ENCODE data around the gene CDH12.
"Not testable (repeated sequence)": the region's sequence is repeated elsewhere in the genome, so short reads cannot be mapped to it uniquely, and the experiment has no call there.

The CDH12 gene

DNA sequence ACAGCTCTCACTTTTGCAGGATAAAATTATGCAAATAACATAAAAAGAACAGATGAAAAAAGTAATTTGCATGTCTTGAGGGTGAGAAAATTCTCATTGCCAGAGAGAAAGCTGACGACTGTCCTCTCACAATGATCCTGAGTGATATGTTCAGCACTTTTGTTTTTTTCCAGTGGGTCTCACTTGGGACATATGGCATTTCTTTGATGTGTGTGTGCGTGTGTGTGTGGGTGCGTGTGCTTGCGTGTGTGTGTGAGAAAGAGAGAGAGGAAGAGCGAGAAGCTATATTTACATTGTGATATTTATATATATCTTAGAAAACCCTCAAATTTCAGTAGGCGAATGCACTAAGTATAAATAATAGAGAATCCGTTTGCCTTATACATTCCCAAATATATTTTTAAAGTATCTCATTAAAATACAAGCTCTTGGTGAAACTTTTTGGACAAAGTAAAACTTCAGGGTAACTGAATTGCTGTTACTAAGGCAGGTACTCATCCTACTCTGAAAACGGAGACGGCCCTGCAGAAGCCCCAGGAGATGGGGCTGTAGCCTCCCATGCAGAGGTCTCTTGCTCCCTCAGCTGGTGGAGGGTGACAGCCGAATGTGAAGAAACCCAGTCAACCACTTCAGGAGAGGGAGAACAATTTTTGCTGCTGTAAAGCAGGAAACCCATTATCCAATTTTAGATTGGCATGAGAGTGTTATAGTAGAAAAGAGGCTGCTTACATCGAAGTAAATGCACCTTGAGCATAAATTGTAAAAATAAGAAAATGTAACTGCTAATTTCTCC, 639.2 kb downstream of the CDH12 start:
- FAIRE-seq = peak; percentile 72
- TF ChIP-seq, protein P1, sequence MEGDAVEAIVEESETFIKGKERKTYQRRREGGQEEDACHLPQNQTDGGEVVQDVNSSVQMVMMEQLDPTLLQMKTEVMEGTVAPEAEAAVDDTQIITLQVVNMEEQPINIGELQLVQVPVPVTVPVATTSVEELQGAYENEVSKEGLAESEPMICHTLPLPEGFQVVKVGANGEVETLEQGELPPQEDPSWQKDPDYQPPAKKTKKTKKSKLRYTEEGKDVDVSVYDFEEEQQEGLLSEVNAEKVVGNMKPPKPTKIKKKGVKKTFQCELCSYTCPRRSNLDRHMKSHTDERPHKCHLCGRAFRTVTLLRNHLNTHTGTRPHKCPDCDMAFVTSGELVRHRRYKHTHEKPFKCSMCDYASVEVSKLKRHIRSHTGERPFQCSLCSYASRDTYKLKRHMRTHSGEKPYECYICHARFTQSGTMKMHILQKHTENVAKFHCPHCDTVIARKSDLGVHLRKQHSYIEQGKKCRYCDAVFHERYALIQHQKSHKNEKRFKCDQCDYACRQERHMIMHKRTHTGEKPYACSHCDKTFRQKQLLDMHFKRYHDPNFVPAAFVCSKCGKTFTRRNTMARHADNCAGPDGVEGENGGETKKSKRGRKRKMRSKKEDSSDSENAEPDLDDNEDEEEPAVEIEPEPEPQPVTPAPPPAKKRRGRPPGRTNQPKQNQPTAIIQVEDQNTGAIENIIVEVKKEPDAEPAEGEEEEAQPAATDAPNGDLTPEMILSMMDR (IDR thresholded peaks at IDR 0.05; ENCODE audit: insufficient read depth, missing control alignments) = peak; percentile 31
- DNase-seq (ENCODE audit: insufficient read length, low spot score) = not testable (repeated sequence)

DNA sequence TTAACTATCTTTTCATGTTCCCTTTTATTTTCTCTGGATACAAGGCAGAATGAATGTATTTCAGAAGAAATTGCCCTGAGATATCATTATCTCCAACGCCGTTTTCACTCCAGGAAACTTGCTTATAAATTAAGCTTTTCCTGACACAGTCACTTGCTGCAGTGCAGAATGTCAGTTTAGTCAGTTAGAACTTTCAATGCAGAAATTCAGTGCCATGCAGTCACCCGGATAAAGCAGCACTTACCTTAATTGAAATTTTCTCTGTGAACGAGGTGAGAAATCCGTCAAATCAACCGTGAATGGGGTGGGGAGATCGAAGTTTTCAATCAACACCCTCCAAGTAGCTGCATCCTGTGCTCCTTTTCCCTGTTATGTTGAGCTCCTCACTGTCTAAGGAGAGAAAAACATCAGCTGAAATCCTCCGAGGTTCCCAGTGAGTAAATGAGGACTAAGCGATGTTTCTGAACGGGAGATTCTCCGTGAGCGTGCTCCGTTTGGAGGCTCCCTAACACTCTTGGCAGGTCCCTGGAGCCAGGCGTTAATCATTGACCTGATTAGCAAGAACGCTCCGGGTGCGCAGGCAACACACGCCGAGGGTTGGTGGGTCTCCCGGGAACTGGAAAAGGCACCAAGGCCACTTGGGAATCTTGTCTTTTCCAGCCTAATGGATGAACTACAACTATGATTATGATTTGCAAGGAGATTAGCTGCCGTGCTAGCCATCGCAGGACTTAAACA, 640.7 kb downstream of the CDH12 start:
- FAIRE-seq = peak; percentile 94
- DNase-seq (ENCODE audit: insufficient read length, low spot score) = not testable (repeated sequence)

DNA sequence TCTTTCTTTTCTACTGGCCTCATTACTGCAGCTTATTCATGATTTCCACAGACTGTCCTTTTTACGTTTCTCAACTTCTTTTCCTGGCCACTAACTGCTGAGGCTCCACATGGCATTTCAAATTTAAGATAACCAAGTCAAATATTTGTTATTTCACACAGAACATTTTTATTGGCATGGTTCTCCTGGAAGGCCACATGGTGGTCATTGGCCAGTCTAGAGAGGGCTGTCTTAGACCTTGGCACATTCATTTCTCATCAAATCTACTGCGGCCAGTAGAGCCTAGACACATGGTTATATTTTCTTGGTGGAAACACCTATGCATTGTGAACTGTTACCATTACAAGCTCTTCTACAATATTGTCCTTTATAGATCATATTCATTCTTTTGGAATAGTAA, 644.7 kb downstream of the CDH12 start:
- not testable (repeated sequence) for DNase-seq (ENCODE audit: insufficient read length, low spot score); FAIRE-seq

DNA sequence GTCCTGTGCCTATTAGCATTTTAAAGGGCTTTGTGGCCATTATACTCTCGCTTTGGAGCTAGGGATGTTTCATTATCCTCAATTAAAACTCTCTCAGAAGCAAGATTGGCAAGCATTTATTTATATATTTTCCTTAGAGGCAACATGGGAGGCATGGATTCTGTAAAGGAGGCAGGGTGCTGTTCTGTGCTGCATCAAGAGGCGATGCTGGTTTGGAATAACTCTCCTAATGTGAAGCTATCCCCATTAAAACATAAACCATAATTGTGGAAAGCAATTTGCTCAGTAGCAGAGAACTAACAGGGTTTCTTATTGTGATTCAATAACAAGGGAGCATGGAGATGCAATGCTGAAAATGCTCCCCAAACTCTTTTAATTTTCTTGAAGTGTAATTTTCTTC, 664.5 kb downstream of the CDH12 start:
- not testable (repeated sequence) for DNase-seq (ENCODE audit: insufficient read length, low spot score); FAIRE-seq

DNA sequence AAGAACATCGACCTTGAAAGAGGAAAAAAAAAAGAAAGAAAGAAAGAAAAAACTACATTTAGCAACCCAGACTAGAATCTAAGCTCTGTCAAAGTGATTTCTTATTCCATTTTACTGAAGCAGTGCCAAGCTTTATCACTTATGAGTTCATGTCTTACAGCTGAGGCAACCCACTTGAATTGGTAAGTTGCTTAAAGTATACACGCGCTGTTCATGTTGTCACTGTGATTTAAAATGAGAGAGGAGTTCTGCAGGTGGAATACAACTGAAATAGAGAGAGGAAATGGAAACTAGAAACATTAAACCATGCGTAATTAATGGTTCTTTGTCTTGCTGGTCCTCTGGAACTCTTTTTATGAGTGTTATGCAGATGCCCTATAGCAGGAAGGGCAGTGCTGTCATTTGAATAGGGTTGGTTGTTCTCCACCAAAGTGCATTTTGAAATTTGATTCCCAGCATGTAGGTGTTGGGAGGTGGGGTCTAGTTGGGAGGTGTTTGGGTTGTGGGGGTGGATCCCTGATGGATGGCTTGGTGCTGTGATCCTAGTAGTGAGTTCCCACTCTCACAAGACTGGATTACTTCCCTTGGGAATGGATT, 665.4 kb downstream of the CDH12 start:
- not testable (repeated sequence) for DNase-seq (ENCODE audit: insufficient read length, low spot score)
- peak; percentile 48 for FAIRE-seq

DNA sequence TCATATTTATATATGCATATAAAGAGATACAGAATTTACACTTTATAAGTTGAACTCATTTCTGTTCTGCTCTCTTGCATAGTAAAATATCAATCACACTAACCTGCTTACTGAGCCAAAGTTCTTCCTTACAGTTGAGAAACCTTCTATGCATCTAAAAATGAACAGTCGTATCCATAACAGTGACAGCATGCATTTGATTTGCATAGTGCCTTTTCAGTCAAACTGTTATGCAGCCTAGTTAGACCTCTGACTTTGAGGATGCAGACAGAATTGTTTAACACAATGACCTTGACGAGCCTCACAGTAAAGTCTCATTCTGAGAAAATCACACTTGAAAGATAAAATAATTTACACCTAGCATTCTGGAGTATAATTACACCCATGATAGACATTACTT, 683.9 kb downstream of the CDH12 start:
- FAIRE-seq; DNase-seq (ENCODE audit: insufficient read length, low spot score): not testable (repeated sequence)

DNA sequence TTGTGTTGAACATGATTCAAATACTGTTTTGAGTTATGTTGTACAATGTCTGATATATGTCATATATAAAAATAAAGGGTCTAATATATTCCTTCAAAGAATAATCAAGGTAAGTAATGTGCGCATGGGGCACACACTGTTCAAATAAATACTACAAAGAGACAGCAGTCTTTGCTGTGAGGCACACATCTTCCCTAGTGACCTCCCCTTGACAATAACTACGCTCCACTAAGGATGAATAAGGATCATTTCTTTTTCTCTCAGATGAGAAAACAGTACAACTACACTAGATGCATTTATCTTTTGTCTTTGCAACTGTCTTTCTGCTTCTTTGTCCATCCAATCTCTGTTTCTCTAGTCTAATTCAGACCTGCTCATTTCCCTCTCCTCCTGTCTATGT, 684.4 kb downstream of the CDH12 start:
- peak; percentile 85 for FAIRE-seq
- DNase-seq (ENCODE audit: insufficient read length, low spot score) = not testable (repeated sequence)

DNA sequence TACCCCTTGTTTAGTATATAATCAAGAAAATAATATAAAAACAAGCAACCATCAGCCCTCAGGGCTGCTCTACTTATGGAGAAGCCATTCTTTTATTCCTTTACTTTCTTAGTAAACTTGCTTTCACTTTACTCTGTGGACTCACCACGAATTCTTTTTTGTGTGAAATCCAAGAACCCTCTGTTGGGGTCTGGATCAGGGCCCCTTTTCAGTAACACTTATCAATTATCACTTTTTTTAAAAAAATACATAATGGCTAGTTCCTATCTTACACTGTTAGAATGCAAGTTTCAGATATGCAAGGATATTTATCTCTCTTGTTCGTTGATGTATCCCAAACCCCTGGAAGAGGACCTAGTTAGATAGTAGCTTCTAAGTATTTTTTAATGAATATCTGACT, 687.2 kb downstream of the CDH12 start:
- FAIRE-seq; DNase-seq (ENCODE audit: insufficient read length, low spot score): not testable (repeated sequence)

DNA sequence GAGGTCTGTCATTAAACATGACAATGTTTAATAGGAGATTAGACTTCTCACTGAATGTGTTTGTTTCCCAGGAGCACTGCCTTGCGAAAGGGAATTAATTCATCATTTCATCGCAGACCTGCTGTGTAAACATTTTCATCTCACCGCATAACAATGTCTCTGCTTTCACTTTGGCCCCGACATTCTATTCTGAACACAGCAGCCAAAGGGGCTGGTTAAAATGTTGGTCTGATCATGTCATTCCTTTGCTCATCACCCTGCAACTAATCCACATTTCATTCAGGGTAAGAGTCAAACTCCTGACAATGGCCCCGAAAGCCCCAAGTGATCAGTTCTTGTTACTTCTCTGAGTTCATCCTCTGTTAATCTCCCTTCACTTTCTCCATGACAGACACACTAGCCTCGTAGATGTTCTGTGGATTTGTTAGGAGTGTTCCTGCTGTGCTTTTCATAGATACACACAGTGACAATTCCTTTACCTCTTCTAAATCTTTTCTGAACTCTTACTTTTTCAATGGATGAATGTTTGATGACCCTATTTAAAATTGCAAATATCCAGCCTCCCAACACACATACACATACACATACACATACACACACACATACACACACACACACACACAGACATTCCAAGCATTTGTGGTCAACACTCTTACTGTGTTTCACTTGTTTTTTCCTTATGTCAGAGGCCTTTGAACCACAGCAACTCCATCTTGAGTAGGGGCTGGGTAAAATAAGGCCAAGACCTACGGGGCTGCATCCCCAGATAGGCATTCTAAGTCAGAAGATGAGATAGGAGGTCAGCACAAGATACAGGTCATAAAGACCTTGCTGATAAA, 688.0 kb downstream of the CDH12 start:
- not testable (repeated sequence) for DNase-seq (ENCODE audit: insufficient read length, low spot score); FAIRE-seq

DNA sequence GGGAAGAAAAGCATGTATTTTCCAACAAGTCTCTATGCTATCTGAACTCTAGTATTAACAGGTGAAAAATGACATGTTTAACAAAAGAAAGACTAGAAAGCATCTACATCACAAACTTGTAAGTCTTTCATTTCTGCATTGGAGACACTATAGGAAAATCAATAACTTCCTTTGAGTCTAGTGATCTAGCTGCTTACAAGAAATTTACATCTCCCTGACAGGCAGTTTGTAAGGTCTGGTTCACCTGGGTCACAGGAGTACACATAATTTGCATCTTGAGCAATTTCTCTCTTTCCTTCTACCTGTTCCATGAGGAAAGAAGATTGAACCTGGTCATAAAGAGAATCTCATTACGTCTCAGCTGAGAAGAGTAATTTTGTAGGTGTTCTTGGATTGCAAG, 696.2 kb downstream of the CDH12 start:
- FAIRE-seq = peak; percentile 96
- DNase-seq (ENCODE audit: insufficient read length, low spot score) = not testable (repeated sequence)

DNA sequence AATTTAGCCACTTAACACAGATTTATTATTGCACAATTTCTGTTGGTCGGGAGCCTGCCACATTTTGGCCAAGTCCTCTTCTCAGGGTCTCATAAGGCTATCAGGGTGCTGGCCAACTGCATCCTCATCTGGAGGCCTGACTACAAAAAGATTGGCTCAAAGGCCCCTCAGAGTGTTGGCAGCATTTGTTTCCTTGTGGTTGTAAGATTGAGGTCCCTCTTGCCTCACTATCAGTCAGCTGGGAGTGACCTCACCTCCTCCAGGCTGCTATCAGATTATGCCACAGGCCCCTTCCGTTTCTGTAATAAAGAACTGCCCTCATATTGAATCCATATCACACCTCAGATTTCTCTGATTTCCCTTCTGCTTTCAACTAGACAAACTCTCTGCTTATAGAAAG, 698.4 kb downstream of the CDH12 start:
- FAIRE-seq; DNase-seq (ENCODE audit: insufficient read length, low spot score): not testable (repeated sequence)

DNA sequence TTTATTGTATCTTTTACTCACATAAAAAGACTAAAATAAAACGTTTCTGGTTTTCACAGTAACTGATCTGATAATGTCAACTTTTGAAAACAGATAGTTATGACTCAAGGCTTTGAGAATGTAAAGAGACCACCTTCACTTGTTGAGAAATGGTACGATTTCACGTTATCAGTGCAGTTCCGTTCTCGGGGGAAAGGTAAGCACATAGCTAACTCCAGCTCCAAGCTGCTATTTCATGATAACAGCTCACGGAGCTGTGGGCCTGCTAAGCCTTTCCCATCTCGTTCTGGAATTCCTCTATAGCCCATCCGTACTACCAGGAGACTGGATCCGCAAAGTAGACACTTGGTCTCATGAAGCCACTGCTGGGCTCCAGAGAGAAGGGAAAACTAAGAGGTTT, 701.3 kb downstream of the CDH12 start:
- DNase-seq (ENCODE audit: insufficient read length, low spot score) = not testable (repeated sequence)
- peak; percentile 67 for FAIRE-seq

DNA sequence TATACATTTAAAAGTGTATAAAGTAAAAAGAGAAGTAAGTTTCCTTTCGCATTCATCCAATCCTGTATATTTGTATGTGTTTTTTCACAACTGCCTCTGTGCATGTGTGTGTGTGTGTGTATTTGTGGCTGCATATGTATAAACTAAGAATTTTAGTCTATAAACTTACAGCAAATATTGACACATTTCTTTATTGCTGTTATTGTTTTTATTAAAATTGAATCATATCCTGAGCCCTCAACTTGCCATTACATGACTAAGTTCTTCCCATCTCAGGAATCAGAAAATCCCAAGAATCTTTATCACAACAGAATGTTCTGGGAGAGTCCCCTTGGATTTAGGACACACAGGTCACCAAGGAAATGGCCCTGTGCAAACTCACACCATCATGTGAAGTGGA, 712.7 kb downstream of the CDH12 start:
- not testable (repeated sequence) for DNase-seq (ENCODE audit: insufficient read length, low spot score); FAIRE-seq

DNA sequence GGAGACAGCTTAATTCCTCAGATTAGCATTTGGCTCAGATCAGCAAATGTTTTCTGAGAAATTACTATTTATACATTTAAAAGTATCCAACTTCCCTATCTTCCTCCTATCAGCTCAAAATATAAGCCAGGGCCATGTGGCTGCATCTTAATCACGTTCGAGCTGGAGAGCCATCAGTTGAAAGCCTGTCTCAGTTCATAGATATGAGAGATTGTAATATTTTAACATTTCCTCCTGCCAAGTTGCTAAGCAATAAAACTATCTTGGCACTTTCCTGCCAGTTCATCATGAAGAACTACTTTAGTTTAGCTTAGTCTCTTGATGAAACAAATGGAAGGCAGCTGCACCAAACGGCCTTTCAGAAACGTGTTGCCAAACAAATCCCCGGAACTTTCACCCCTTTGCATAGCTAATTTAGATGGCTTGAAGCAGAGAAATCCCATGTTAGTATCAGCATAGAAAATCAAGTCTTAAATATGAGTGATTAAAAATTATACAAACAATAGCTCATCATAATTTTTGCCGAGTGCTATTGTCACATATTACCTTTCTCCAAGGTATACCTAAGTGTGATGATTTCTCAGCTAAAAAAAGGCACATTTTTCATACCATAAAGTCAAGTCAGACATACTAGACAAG, 713.4 kb downstream of the CDH12 start:
- FAIRE-seq = peak; percentile 16
- not testable (repeated sequence) for DNase-seq (ENCODE audit: insufficient read length, low spot score)

All from D721Med (cell line).